ENCODE results near the gene RALA. TPM values are rescaled to one million over a fixed set of nuclear protein-coding genes. Genes with fewer than 3 reads are reported as not detected.
A peak's percentile ranks its signal among the peaks of the same experiment; 100 is the strongest.

Gene RALA
- total and polyA plus RNA-seq, 10 donors = 10.0 to 26.6 (median 19.7) TPM

DNA sequence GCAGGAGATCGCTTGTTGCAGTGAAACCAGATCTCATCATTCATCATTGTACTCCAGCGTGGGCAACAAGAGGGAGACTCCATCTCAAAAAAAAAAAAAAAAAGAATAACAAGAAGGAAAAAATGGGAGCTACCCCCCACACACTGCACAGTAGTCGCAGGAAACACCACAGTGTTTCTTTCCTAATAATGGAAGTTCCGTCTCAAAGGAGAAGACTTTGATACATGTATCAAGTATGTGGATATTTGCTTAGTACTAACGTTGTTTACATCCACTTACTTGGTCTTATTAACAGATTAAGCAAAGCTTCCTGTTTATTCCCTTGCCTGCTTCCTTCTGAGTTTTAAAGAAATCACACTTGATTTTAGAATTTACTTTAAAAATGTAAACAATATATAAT, 35.0 kb upstream of the RALA start:
- TF ChIP-seq POLR2AphosphoS5 (IDR thresholded peaks at IDR 0.05) = no peak
- no peak for TF ChIP-seq POLR2A (IDR thresholded peaks at IDR 0.05)
- TF ChIP-seq, protein P1, sequence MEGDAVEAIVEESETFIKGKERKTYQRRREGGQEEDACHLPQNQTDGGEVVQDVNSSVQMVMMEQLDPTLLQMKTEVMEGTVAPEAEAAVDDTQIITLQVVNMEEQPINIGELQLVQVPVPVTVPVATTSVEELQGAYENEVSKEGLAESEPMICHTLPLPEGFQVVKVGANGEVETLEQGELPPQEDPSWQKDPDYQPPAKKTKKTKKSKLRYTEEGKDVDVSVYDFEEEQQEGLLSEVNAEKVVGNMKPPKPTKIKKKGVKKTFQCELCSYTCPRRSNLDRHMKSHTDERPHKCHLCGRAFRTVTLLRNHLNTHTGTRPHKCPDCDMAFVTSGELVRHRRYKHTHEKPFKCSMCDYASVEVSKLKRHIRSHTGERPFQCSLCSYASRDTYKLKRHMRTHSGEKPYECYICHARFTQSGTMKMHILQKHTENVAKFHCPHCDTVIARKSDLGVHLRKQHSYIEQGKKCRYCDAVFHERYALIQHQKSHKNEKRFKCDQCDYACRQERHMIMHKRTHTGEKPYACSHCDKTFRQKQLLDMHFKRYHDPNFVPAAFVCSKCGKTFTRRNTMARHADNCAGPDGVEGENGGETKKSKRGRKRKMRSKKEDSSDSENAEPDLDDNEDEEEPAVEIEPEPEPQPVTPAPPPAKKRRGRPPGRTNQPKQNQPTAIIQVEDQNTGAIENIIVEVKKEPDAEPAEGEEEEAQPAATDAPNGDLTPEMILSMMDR (IDR thresholded peaks at IDR 0.05 in 8 of 11, conservative IDR thresholded peaks at IDR 0.05 in 3 of 11) = no peak
- intact Hi-C loops (cut with DNase I; ENCODE audit: low total_unique reads) = no loop called here
- Histone ChIP-seq H3K27me3 (replicated peaks in 1 of 7) (no peaks in the 10 kb centered on the region), H3K4me1 (peaks cover 0 to 13% (median 5%) of the 10 kb centered on the region in 6 donors), H3K9me3 (no peaks in the 10 kb centered on the region), H3K36me3 (no peaks in the 10 kb centered on the region), H3K4me3 (no peak overlapping the region), H3K27ac (no peak overlapping the region)
- 69 to 81% (median 70%) methylated on average over 5 of the region's 5 CpGs for WGBS, 5 donors
- DNase-seq = no peak

DNA sequence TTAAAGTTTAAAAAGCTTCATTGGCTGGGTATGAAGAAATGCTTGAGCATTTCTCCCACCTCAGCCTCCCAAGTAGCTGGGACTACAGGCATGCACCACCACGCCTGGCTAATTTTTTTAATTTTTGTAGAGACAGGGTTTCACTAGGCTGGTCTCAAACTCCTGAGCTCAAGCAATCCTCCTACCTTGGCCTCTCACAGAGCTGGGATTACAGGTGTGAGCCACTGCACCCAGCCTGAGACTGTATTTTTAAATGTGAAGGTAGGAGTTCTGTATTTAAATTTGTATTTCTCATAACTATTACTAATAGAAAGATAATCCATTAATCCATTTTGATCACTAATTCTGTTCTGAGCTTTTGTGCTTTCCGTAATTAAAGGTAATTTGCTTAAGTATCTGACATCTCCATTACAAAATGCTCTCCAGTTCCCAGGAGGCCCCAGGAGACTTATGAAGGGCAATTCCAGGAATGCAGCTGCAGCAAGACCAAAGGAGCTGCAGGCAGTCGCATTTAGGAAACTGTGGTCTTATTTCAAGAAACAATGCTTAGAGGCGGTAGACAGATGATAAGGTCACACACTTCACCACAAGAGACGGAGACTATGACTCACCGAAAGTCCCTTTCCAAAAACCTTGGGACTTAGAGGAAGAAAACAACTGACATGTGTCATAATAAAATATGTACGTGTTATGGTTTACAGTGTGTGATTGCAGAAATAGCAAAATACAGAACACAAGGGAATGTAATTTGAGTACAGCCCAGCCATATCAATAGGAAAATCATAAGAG, 33.9 kb upstream of the RALA start:
- WGBS, 5 donors = 20 to 28% (median 26%) methylated on average over 7 of the region's 7 CpGs
- Histone ChIP-seq H3K4me3 (no peak overlapping the region), H3K27ac (no peak overlapping the region)

DNA sequence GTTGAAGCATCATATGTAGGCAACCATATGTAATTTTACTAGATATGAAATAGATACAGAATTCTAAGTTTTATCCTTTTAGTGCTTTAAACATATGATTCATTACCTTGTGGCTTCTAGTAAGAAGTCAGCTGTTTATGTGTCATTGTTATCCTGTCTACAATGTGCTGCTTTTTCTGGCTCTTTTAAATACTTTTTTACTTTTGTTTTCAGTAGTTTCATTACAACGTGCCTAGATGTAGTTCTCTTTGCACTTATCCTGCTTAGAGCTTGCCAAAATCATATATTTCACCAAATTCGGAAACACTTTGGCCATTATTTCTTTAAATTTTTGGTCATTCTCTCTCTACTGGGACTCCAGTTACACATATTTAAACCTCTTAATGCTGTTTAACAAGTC, 30.8 kb upstream of the RALA start:
- intact Hi-C loops (cut with DNase I; ENCODE audit: low total_unique reads) = no loop called here
- no peak for DNase-seq
- H3K36me3 ChIP-seq = no peaks in the 10 kb centered on the region
- H3K27ac ChIP-seq = no peak overlapping the region
- TF ChIP-seq, protein P1 (IDR thresholded peaks at IDR 0.05 in 8 of 11, conservative IDR thresholded peaks at IDR 0.05 in 3 of 11) = no peak
- TF ChIP-seq POLR2A (IDR thresholded peaks at IDR 0.05) = no peak
- TF ChIP-seq POLR2AphosphoS5 (IDR thresholded peaks at IDR 0.05) = no peak
- H3K27me3 ChIP-seq (replicated peaks in 1 of 7) = no peaks in the 10 kb centered on the region
- H3K4me1 ChIP-seq = peaks cover 0 to 13% (median 6%) of the 10 kb centered on the region in 6 donors
- H3K4me3 ChIP-seq = no peak overlapping the region
- WGBS, 5 donors = 2 to 58% (median 24%) methylated on average over 2 of the region's 2 CpGs
- no peaks in the 10 kb centered on the region for H3K9me3 ChIP-seq

More for the DNA sequence above, 33.9 kb upstream of the RALA start:
- Histone ChIP-seq H3K4me1 (peaks cover 0 to 13% (median 5%) of the 10 kb centered on the region in 6 donors), H3K36me3 (no peaks in the 10 kb centered on the region), H3K27me3 (replicated peaks in 1 of 7) (no peaks in the 10 kb centered on the region), H3K9me3 (no peaks in the 10 kb centered on the region)
- no peak for DNase-seq
- intact Hi-C loops (cut with DNase I; ENCODE audit: low total_unique reads) = no loop called here
- TF ChIP-seq POLR2A (IDR thresholded peaks at IDR 0.05) = no peak
- TF ChIP-seq, protein P1 (IDR thresholded peaks at IDR 0.05 in 8 of 11, conservative IDR thresholded peaks at IDR 0.05 in 3 of 11) = no peak
- TF ChIP-seq POLR2AphosphoS5 (IDR thresholded peaks at IDR 0.05) = no peak

DNA sequence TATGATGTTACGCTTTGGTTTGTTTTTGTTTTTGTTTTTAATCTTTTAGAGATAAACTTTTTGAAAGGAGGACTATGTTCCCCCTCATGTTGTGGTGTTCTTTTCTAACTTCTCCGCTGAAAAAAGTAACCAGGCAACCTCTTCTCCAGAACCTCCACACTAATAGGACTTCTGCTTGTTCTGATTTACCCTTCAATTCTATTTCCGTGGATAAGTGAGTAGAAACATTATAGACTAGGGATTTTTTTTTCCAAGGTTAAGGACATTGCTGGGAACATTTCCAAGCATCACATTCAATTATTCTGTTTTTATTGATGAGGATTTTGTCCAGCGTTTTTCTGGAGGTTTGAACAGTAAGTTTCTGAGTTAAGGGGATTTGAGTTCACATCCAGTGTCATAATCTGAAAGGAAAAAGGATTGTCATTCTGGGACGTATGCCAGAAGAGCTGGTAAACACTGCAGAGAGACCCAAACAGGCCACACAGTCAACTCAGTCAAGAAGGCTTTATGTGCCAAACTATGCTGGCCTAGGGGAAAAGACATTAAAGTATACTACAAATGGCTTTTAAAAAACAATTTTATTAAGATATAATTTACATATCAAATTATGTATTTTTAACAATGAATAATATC, 28.3 kb upstream of the RALA start:
- H3K27ac ChIP-seq = peak overlapping the region in 3 of 8 donors; percentile 10 to 36 (median 13)
- TF ChIP-seq, protein P1 (IDR thresholded peaks at IDR 0.05 in 8 of 11, conservative IDR thresholded peaks at IDR 0.05 in 3 of 11) = no peak
- no peak for TF ChIP-seq POLR2A (IDR thresholded peaks at IDR 0.05)
- no peak for TF ChIP-seq POLR2AphosphoS5 (IDR thresholded peaks at IDR 0.05)
- 64 to 74% (median 66%) methylated on average over 5 of the region's 5 CpGs for WGBS, 5 donors
- DNase-seq = no peak
- intact Hi-C loops (cut with DNase I; ENCODE audit: low total_unique reads) = no loop called here
- no peaks in the 10 kb centered on the region for H3K36me3 ChIP-seq
- H3K9me3 ChIP-seq = no peaks in the 10 kb centered on the region
- peaks cover 0 to 2% (median under 1%) of the 10 kb centered on the region in 6 donors for H3K4me1 ChIP-seq
- H3K27me3 ChIP-seq (replicated peaks in 1 of 7) = no peaks in the 10 kb centered on the region
- H3K4me3 ChIP-seq = no peak overlapping the region
